PC-9 (cell line): ENCODE data around the gene GRM8. TPM values are rescaled to one million over a fixed set of nuclear protein-coding genes. Genes with fewer than 3 reads are reported as not detected.
"Not testable (repeated sequence)": the region's sequence is repeated elsewhere in the genome, so short reads cannot be mapped to it uniquely, and the experiment has no call there.

Experiments used
- BruUV-seq: library from RNA; stranded (reverse); fragments of 400-500 nt; replicated peaks from 2 replicates; lab custom pipeline; 2021; lab: Mats Ljungman, UMichigan
- CTCF ChIA-PET: fragments of 300-600 bp; sonication (Branson Sonifier 250); formaldehyde crosslinking; loops from one replicate; lab custom pipeline; 2022; ENCODE audit warnings: antibody characterized with exemption; lab: Charles Lee
- POLR2A ChIA-PET: fragments of 300-600 bp; sonication (Branson Sonifier 250); formaldehyde crosslinking; loops from one replicate; lab custom pipeline; 2022; ENCODE audit warnings: antibody characterized with exemption; ENCODE audit not compliant: unreplicated experiment; lab: Charles Lee
- DNase-seq, 2 experiments: peaks; one replicate each; pipeline versions ENCODE4 v3.0.0 to v3.0.0-alpha.2; 2015 to 2022; ENCODE audit warnings: mixed read lengths in 1 of 2
- H2AFZ ChIP-seq: fragments of 200-600 bp; sonication (generic); 2 replicates; pipeline ENCODE4 v1.8.1; 2017; ENCODE audit warnings: antibody characterized with exemption
- H3F3A ChIP-seq: fragments of 200-600 bp; sonication (generic); 2 replicates; pipeline ENCODE4 v1.8.1; 2017; ENCODE audit warnings: antibody characterized with exemption, mild to moderate bottlenecking, low read depth; ENCODE audit not compliant: insufficient read depth
- H3K27ac ChIP-seq: fragments of 200-600 bp; sonication (generic); 2 replicates; pipeline ENCODE4 v1.6.1; 2016; ENCODE audit warnings: mixed run types
- H3K27me3 ChIP-seq: fragments of 200-600 bp; sonication (generic); 2 replicates; pipeline ENCODE4 v1.6.1; 2016; ENCODE audit warnings: low read depth, mixed run types; ENCODE audit not compliant: insufficient read depth
- H3K36me3 ChIP-seq: fragments of 200-600 bp; sonication (generic); 2 replicates; pipeline ENCODE4 v1.6.1; 2016; ENCODE audit warnings: low read depth, mixed run types
- H3K4me1 ChIP-seq: fragments of 200-600 bp; sonication (generic); replicated peaks from 2 replicates; pipeline ENCODE4 v1.6.1; 2016; ENCODE audit warnings: mixed run types; ENCODE audit not compliant: insufficient read depth
- H3K4me2 ChIP-seq: fragments of 200-600 bp; sonication (generic); 2 replicates; pipeline ENCODE4 v1.6.1; 2017; ENCODE audit warnings: mixed run types
- H3K4me3 ChIP-seq: fragments of 200-600 bp; sonication (generic); 2 replicates; pipeline ENCODE4 v1.6.1; 2016; ENCODE audit warnings: mixed run types
- H3K79me2 ChIP-seq: fragments of 200-600 bp; sonication (generic); 2 replicates; pipeline ENCODE4 v1.6.1; 2017; ENCODE audit warnings: low read depth, mixed run types
- H3K9me2 ChIP-seq: fragments of 200-600 bp; sonication (generic); 2 replicates; pipeline ENCODE4 v1.8.1; 2017; ENCODE audit warnings: mild to moderate bottlenecking; ENCODE audit not compliant: insufficient read depth
- H3K9me3 ChIP-seq: fragments of 200-600 bp; sonication (generic); 2 replicates; pipeline ENCODE4 v1.8.1; 2016; ENCODE audit warnings: low read depth; ENCODE audit not compliant: insufficient read depth
- H4K20me1 ChIP-seq: fragments of 200-600 bp; sonication (generic); 2 replicates; pipeline ENCODE4 v1.8.1; 2017; ENCODE audit not compliant: insufficient read depth
- EZH2 ChIP-seq: fragments of 200-600 bp; sonication (generic); IDR thresholded peaks from 2 replicates; pipeline ENCODE4 v1.8.0; 2017; ENCODE audit warnings: antibody characterized with exemption, low read depth
- intact Hi-C: fragments of 100-400 bp; cut with micrococcal nuclease; formaldehyde crosslinking; loops from one replicate; pipeline ENCODE4 v1.10.0; 2022; ENCODE audit not compliant: unreplicated experiment
- total RNA-seq: library from RNA; stranded (reverse); gene quantifications from 2 replicates; pipeline ENCODE4 v1.2.3, GENCODE V29; 2021
- TF ChIP-seq, protein P1 (sequence below): fragments of 200-600 bp; sonication (generic); conservative IDR thresholded peaks from 2 replicates; pipeline ENCODE4 v1.6.1; 2017; ENCODE audit warnings: mixed run types, antibody characterized with exemption, mild to moderate bottlenecking, moderate library complexity

The GRM8 gene
- total RNA-seq, 1 experiment from 2014 or later = not detected

GRCh38 chr7:126839624-126840023 is 413.1 kb downstream of the GRM8 start:
- no TSS peak for BruUV-seq
- no peaks in the 10 kb centered on the region for H3K9me3 ChIP-seq
- H3K9me2 ChIP-seq = no peaks in the 10 kb centered on the region; the same call in 1 of the 2 replicates
- no peak overlapping the region for H2AFZ ChIP-seq
- TF ChIP-seq, protein P1, sequence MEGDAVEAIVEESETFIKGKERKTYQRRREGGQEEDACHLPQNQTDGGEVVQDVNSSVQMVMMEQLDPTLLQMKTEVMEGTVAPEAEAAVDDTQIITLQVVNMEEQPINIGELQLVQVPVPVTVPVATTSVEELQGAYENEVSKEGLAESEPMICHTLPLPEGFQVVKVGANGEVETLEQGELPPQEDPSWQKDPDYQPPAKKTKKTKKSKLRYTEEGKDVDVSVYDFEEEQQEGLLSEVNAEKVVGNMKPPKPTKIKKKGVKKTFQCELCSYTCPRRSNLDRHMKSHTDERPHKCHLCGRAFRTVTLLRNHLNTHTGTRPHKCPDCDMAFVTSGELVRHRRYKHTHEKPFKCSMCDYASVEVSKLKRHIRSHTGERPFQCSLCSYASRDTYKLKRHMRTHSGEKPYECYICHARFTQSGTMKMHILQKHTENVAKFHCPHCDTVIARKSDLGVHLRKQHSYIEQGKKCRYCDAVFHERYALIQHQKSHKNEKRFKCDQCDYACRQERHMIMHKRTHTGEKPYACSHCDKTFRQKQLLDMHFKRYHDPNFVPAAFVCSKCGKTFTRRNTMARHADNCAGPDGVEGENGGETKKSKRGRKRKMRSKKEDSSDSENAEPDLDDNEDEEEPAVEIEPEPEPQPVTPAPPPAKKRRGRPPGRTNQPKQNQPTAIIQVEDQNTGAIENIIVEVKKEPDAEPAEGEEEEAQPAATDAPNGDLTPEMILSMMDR = no peak
- TF ChIP-seq EZH2 = no peak
- H3K79me2 ChIP-seq = no peaks in the 10 kb centered on the region
- no peak for DNase-seq
- POLR2A ChIA-PET = no interaction called here
- intact Hi-C loops = no loop called here
- no peaks in the 10 kb centered on the region for H3K4me1 ChIP-seq
- no peaks in the 10 kb centered on the region for H3F3A ChIP-seq
- H3K27ac ChIP-seq = no peak overlapping the region
- CTCF ChIA-PET = no interaction called here
- no peak overlapping the region for H3K4me3 ChIP-seq
- no peaks in the 10 kb centered on the region for H3K27me3 ChIP-seq
- H3K36me3 ChIP-seq = no peaks in the 10 kb centered on the region
- H3K4me2 ChIP-seq = no peak overlapping the region
- no peaks in the 10 kb centered on the region for H4K20me1 ChIP-seq

DNA sequence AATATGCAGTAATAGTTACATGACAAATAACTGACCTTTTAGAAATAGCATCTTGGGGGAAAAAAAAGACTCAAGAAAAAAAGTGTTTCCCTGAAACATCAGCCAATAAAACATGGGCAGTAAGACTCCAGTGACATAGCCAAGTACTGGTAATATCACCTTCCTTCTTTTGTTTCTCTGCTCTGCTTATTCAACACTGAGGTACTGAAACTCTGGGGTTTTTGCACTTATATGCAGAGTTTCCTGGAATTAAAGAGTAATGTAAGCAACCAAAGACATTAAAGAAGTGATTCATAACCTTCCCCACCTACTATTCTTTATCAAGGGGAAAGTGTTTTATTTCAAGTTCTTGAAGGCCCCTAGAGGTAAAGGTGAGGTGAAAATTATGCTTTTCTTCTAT is 414.5 kb downstream of the GRM8 start:
- no peaks in the 10 kb centered on the region for H3K79me2 ChIP-seq
- H2AFZ ChIP-seq = no peak overlapping the region
- H3K36me3 ChIP-seq = no peaks in the 10 kb centered on the region
- no peaks in the 10 kb centered on the region; the same call in 1 of the 2 replicates for H3K9me2 ChIP-seq
- no peaks in the 10 kb centered on the region for H3K4me1 ChIP-seq
- H3F3A ChIP-seq = no peaks in the 10 kb centered on the region
- POLR2A ChIA-PET = no interaction called here
- H3K4me3 ChIP-seq = no peak overlapping the region
- no peak overlapping the region for H3K27ac ChIP-seq
- H3K27me3 ChIP-seq = no peaks in the 10 kb centered on the region
- intact Hi-C loops = no loop called here
- no peaks in the 10 kb centered on the region for H4K20me1 ChIP-seq
- DNase-seq = no peak
- no peaks in the 10 kb centered on the region for H3K9me3 ChIP-seq
- no peak overlapping the region for H3K4me2 ChIP-seq
- no peak for TF ChIP-seq EZH2
- TF ChIP-seq, protein P1 = no peak
- CTCF ChIA-PET = no interaction called here
- no TSS peak for BruUV-seq

- H3K36me3 ChIP-seq, H3K4me1 ChIP-seq, H2AFZ ChIP-seq, H3F3A ChIP-seq, H4K20me1 ChIP-seq, POLR2A ChIA-PET, H3K79me2 ChIP-seq, intact Hi-C loops, H3K9me2 ChIP-seq, H3K27me3 ChIP-seq, CTCF ChIA-PET, H3K9me3 ChIP-seq, H3K27ac ChIP-seq, BruUV-seq: not testable (repeated sequence)
- Histone ChIP-seq H3K4me2 (peak overlapping the region; percentile 53), H3K4me3 (peak overlapping the region; percentile 29; the same call in 1 of the 2 replicates)
- peak in 1 of 2 experiments; percentile 11 for DNase-seq
Measured at GRCh38 chr7:126831241-126831640, 421.5 kb downstream of the GRM8 start.

DNA sequence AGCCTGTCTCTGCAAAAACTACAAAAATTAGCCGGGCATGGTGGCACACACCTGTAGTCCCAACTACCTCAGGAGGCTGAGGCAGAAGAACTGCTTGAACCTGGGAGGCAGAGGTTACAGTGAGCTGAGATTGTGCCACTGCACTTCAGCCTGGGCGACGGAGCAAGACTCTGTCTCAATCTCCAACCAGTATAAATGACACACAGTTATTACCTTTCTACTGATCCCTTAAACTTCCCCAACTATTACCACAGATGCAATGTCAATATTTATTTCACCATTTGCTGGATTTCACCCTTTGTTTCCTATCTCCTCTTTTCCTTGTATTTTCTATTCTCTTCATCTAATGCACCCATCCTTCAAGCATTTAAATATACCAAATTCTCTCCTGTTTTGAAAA is 431.8 kb downstream of the GRM8 start:
- Histone ChIP-seq H3F3A (no peaks in the 10 kb centered on the region), H3K4me2 (no peak overlapping the region), H3K79me2 (no peaks in the 10 kb centered on the region), H3K4me1 (no peaks in the 10 kb centered on the region), H2AFZ (no peak overlapping the region), H3K9me2 (no peaks in the 10 kb centered on the region), H3K27ac (no peak overlapping the region), H3K4me3 (no peak overlapping the region), H4K20me1 (no peaks in the 10 kb centered on the region), H3K9me3 (no peaks in the 10 kb centered on the region), H3K27me3 (no peaks in the 10 kb centered on the region), H3K36me3 (no peaks in the 10 kb centered on the region)
- no peak for DNase-seq
- ChIA-PET POLR2A (no interaction called here), CTCF (no interaction called here)
- TF ChIP-seq EZH2 = no peak
- TF ChIP-seq, protein P1 = no peak
- intact Hi-C loops = no loop called here
- no TSS peak for BruUV-seq
